Lower leg skin (tissue), 3 donors: ENCODE data around the gene MYRF.

Experiments
- POLR2A ChIP-seq, 2 donors: fragments of 450-650 bp; IDR thresholded peaks; one replicate each; pipeline ENCODE4 v1.6.1; 2016 to 2017; ENCODE audit warnings: antibody characterized with exemption in 2 of 2, mild to moderate bottlenecking in 1 of 2, moderate library complexity in 1 of 2
- TF ChIP-seq, protein P1 (sequence below), 3 donors: fragments of 450-650 bp; IDR thresholded peaks; one replicate each; pipeline ENCODE4 v1.5.1; 2016; ENCODE audit warnings: antibody characterized with exemption in 3 of 3, mild to moderate bottlenecking in 3 of 3, moderate library complexity in 2 of 3

- TF ChIP-seq, protein P1, sequence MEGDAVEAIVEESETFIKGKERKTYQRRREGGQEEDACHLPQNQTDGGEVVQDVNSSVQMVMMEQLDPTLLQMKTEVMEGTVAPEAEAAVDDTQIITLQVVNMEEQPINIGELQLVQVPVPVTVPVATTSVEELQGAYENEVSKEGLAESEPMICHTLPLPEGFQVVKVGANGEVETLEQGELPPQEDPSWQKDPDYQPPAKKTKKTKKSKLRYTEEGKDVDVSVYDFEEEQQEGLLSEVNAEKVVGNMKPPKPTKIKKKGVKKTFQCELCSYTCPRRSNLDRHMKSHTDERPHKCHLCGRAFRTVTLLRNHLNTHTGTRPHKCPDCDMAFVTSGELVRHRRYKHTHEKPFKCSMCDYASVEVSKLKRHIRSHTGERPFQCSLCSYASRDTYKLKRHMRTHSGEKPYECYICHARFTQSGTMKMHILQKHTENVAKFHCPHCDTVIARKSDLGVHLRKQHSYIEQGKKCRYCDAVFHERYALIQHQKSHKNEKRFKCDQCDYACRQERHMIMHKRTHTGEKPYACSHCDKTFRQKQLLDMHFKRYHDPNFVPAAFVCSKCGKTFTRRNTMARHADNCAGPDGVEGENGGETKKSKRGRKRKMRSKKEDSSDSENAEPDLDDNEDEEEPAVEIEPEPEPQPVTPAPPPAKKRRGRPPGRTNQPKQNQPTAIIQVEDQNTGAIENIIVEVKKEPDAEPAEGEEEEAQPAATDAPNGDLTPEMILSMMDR (IDR thresholded peaks at IDR 0.05), result no peak
- no peak for TF ChIP-seq POLR2A (IDR thresholded peaks at IDR 0.05)
Observed at GRCh38 chr11:61704838-61705237, 47.6 kb upstream of the MYRF start.
